ENCODE data around the gene RPL37.
"Not testable (repeated sequence)": the region's sequence is repeated elsewhere in the genome, so short reads cannot be mapped to it uniquely, and the experiment has no call there.

The RPL37 gene

DNA sequence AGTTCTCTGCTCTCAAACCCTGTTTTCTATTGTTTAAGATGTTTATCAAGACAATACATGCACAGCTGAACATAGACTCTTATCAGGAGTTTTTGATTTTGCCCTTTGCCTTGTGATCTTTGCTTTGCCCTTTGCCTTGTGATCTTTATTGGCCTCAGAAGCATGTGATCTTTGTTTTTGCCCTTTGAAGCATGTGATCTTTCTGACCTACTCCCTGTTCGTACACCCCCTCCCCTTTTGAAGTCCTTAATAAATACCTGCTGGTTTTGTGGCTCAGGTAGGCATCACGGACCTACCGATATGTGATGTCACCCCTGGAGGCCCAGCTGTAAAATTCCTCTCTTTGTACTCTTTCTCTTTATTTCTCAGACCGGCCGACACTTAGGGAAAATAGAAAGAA lies 30.0 kb upstream of the RPL37 start:
- H3K27ac ChIP-seq (ENCODE audit: low read length); H3K9me3 ChIP-seq (ENCODE audit: control insufficient read depth in 1 of 2, low read length in 2 of 2); H3K36me3 ChIP-seq (ENCODE audit: control insufficient read depth in 1 of 2, insufficient read depth in 2 of 2, low read length in 2 of 2); H3K4me1 ChIP-seq (ENCODE audit: control insufficient read depth in 1 of 2, insufficient read depth in 2 of 2, low read length in 2 of 2); H3K4me3 ChIP-seq (ENCODE audit: low read depth in 1 of 2, low read length in 2 of 2); H3K27me3 ChIP-seq (ENCODE audit: low read depth, low read length): not testable (repeated sequence)

DNA sequence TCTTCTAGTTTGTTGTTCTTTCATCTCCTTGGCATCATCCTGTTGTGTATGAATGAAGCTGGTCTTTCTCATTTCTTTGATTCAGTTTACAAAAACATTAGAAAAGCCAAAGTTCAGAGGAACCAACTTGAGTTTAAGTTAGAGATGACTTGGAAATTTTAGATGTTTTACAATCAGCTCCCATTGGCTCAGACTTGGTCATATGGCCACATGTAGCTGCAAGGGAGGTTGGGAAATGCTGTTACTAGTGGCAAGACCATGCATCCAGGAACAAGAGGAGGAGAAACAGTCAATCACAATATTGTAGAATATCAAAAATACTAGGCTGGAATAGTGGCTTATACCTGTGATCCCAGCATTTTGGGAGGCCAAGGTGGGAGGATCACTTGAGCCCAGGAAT lies 25.7 kb upstream of the RPL37 start:
- H3K27me3 ChIP-seq (ENCODE audit: low read depth, low read length) = no peaks in the 10 kb centered on the region
- H3K36me3 ChIP-seq (ENCODE audit: control insufficient read depth in 1 of 2, insufficient read depth in 2 of 2, low read length in 2 of 2) = no peaks in the 10 kb centered on the region
- no peak overlapping the region for H3K27ac ChIP-seq (ENCODE audit: low read length)
- no peaks in the 10 kb centered on the region for H3K4me1 ChIP-seq (ENCODE audit: control insufficient read depth in 1 of 2, insufficient read depth in 2 of 2, low read length in 2 of 2)
- H3K4me3 ChIP-seq (ENCODE audit: low read depth in 1 of 2, low read length in 2 of 2) = no peak overlapping the region
- H3K9me3 ChIP-seq (ENCODE audit: control insufficient read depth in 1 of 2, low read length in 2 of 2) = peaks cover 0 to 3% of the 10 kb centered on the region in 2 donors

DNA sequence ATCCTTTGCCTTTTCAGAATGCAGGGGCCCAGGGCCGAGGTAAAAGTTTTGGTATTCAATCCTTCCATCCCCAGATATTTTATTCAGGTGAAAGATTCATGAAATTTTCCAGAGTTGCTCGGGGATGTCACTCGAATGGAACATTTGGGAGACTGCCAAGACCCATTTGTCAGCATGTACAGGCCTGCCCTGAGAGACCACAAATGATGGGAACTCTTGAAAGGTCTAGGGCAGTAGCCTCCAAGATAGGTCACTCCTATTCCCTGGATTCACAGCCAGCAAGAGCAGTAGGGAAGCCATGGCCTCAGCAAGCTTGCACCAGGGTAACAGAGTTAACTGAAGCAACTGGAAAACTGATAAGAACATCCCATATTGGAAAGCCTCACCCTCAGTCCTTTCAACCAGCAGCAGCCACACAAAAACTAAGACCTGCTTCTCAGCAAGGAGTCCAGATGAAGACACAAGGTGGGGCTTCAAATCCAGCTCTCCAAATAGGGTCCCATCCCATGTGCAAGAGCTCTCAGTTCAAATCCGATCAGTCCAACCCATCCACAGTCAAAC lies 18.7 kb upstream of the RPL37 start:
- H3K4me1 ChIP-seq (ENCODE audit: control insufficient read depth in 1 of 2, insufficient read depth in 2 of 2, low read length in 2 of 2) = no peaks in the 10 kb centered on the region
- H3K9me3 ChIP-seq (ENCODE audit: control insufficient read depth in 1 of 2, low read length in 2 of 2) = no peaks in the 10 kb centered on the region
- no peak overlapping the region for H3K4me3 ChIP-seq (ENCODE audit: low read depth in 1 of 2, low read length in 2 of 2)
- peaks cover 5 to 15% of the 10 kb centered on the region in 2 donors for H3K36me3 ChIP-seq (ENCODE audit: control insufficient read depth in 1 of 2, insufficient read depth in 2 of 2, low read length in 2 of 2)
- no peaks in the 10 kb centered on the region for H3K27me3 ChIP-seq (ENCODE audit: low read depth, low read length)
- no peak overlapping the region for H3K27ac ChIP-seq (ENCODE audit: low read length)

DNA sequence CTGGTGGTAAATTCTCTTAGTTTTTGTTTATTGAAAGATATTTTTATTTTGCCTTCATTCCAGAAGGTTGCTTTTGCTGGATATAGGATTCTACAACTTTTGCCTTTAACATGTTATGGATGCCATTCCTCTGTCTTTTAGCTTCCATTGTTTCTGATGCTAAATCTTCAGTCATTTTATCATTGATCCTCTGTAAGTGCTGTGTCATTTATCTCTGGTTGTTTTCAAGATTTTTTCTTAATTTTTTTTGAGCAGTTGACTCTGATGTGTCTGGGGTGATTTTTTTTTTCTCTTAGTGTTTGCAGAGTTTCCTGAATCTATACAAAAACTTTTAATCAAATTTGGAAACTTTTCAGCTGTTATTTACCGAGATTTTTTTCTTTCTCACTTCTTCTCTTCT lies 12.5 kb upstream of the RPL37 start:
- Histone ChIP-seq H3K4me1 (ENCODE audit: control insufficient read depth in 1 of 2, insufficient read depth in 2 of 2, low read length in 2 of 2) (no peaks in the 10 kb centered on the region), H3K36me3 (ENCODE audit: control insufficient read depth in 1 of 2, insufficient read depth in 2 of 2, low read length in 2 of 2) (peaks cover 4 to 7% of the 10 kb centered on the region in 2 donors), H3K4me3 (ENCODE audit: low read depth in 1 of 2, low read length in 2 of 2) (no peak overlapping the region)

DNA sequence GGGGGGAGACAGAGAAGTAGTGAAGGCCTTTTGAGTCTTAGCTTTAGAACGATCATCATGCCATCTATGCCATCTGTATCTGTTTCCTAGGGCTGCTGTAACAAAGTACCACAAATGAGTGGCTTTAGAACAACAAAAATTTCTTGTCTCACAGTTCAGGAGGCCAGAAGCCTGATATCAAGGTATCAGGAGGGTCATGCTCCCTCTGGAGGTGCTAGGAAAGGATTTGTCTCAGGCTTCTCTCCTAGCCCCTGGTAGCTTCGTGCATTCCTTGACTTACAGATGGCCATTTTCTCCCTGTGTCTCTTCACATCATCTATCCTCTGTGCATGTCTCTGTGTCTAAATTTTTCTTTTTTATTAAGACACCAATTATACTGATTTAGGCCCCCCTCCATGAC lies 11.3 kb upstream of the RPL37 start:
- Histone ChIP-seq H3K4me1 (ENCODE audit: control insufficient read depth in 1 of 2, insufficient read depth in 2 of 2, low read length in 2 of 2) (no peaks in the 10 kb centered on the region), H3K36me3 (ENCODE audit: control insufficient read depth in 1 of 2, insufficient read depth in 2 of 2, low read length in 2 of 2) (peaks cover 0 to 5% of the 10 kb centered on the region in 2 donors), H3K27me3 (ENCODE audit: low read depth, low read length) (no peaks in the 10 kb centered on the region), H3K4me3 (ENCODE audit: low read depth in 1 of 2, low read length in 2 of 2) (no peak overlapping the region), H3K27ac (ENCODE audit: low read length) (no peak overlapping the region), H3K9me3 (ENCODE audit: control insufficient read depth in 1 of 2, low read length in 2 of 2) (no peaks in the 10 kb centered on the region)

More for the DNA sequence above, 12.5 kb upstream of the RPL37 start:
- H3K9me3 ChIP-seq (ENCODE audit: control insufficient read depth in 1 of 2, low read length in 2 of 2) = no peaks in the 10 kb centered on the region
- no peak overlapping the region for H3K27ac ChIP-seq (ENCODE audit: low read length)
- no peaks in the 10 kb centered on the region for H3K27me3 ChIP-seq (ENCODE audit: low read depth, low read length)

DNA sequence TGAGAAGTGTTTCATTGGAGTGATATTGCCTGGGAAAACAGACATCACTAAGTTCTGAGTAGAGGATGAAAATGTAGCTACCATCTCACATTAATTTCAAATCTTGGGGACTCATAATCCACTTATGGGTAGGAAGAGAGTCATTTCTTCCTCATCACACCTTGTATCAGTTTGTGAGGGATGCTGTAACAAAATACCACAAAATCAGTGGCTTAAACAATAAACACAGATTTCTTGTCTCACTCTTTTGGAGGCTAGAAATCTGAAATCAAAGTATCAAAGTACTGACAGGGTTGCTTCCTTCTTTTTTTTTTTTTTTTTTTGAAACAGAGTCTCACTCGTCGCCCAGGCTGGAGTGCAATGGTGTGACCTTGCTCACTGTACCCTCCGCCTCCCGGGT lies 9.5 kb upstream of the RPL37 start:
- no peak overlapping the region for H3K27ac ChIP-seq (ENCODE audit: low read length)
- H3K36me3 ChIP-seq (ENCODE audit: control insufficient read depth in 1 of 2, insufficient read depth in 2 of 2, low read length in 2 of 2) = peaks cover 0 to 5% of the 10 kb centered on the region in 2 donors
- no peak overlapping the region for H3K4me3 ChIP-seq (ENCODE audit: low read depth in 1 of 2, low read length in 2 of 2)
- H3K9me3 ChIP-seq (ENCODE audit: control insufficient read depth in 1 of 2, low read length in 2 of 2) = no peaks in the 10 kb centered on the region
- no peaks in the 10 kb centered on the region for H3K27me3 ChIP-seq (ENCODE audit: low read depth, low read length)
- no peaks in the 10 kb centered on the region for H3K4me1 ChIP-seq (ENCODE audit: control insufficient read depth in 1 of 2, insufficient read depth in 2 of 2, low read length in 2 of 2)

DNA sequence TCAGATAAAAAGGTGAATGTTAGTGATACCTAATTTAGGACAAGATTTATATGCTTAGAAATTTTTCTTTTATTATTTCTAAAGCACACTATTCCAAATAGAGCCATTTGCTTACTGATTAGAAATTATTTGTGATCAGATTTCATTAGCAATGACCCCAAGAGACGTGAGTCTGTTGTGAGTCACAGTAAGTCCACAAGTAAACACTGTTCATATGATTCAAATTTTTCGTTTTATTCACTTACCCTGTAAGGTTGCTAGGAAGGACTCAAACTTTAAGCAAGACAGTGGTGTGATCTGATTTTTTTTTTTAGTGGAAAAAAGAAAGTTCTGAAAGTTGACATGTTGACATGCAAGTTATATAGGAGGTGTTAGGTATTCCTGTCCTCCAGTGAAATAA lies 7.3 kb upstream of the RPL37 start:
- H3K4me3 ChIP-seq (ENCODE audit: low read depth in 1 of 2, low read length in 2 of 2) = peak overlapping the region; percentile 49 to 93
- no peaks in the 10 kb centered on the region for H3K27me3 ChIP-seq (ENCODE audit: low read depth, low read length)
- no peaks in the 10 kb centered on the region for H3K9me3 ChIP-seq (ENCODE audit: control insufficient read depth in 1 of 2, low read length in 2 of 2)
- H3K4me1 ChIP-seq (ENCODE audit: control insufficient read depth in 1 of 2, insufficient read depth in 2 of 2, low read length in 2 of 2) = no peaks in the 10 kb centered on the region
- peaks cover 0 to 5% of the 10 kb centered on the region in 2 donors for H3K36me3 ChIP-seq (ENCODE audit: control insufficient read depth in 1 of 2, insufficient read depth in 2 of 2, low read length in 2 of 2)
- H3K27ac ChIP-seq (ENCODE audit: low read length) = peak overlapping the region; percentile 97

DNA sequence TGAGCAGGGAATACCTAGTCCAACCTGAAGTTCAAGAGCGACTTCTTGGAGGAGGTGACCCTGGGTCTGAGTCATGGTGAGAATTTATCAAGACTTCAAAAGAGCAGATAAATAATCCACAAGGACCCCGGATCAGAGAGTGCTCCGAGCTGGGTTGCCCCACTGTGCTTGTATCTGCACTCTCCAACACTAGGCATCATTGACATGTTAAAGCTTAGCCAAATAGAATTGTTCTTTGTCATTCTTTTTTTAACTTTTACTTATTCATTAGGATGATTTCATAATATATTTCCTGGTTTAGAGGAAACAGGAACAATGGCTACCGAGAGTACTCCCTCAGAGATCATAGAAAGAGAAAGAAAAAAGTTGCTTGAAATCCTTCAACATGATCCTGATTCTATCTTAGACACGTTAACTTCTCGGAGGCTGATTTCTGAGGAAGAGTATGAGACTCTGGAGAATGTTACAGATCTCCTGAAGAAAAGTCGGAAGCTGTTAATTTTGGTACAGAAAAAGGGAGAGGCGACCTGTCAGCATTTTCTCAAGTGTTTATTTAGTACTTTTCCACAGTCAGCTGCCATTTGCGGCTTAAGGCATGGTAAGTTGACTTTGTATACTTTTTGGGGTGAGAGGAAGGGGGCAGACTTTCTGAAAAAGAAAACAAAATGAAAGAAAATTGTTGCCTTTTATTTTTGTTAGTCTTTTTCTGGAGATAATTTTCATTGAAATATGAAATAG lies 6.2 kb upstream of the RPL37 start, which contains the start of gene CARD6:
Gene CARD6 (plus strand): TSS at position 300 of the 738 bp plus-strand sequence. CDS start 16 bp downstream, at position 316.
- Histone ChIP-seq H3K36me3 (ENCODE audit: control insufficient read depth in 1 of 2, insufficient read depth in 2 of 2, low read length in 2 of 2) (peaks cover 0 to 5% of the 10 kb centered on the region in 2 donors), H3K27me3 (ENCODE audit: low read depth, low read length) (no peaks in the 10 kb centered on the region), H3K4me1 (ENCODE audit: control insufficient read depth in 1 of 2, insufficient read depth in 2 of 2, low read length in 2 of 2) (no peaks in the 10 kb centered on the region), H3K4me3 (ENCODE audit: low read depth in 1 of 2, low read length in 2 of 2) (peak within 1 kb of the TSS; percentile 49 to 93), H3K27ac (ENCODE audit: low read length) (peak within 1 kb of the TSS; percentile 97), H3K9me3 (ENCODE audit: control insufficient read depth in 1 of 2, low read length in 2 of 2) (no peaks in the 10 kb centered on the region)

DNA sequence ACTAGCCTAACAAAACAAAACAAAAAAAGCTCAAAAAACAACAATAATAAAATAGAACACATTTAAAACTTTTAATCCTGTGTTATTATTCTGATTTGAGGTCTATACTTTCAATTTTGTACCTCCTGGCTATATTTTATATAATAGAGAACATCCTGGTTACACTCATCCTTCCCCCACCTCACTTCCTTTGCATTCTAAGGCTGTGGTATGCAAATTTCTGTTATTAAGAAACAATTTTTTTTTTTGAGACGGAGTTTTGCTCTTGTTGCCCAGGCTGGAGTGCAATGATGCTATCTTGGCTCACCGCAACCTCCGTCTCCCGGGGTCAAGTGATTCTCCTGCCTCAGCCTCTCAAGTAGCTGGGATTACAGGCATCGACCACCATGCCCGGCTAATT lies 3.1 kb upstream of the RPL37 start:
- peaks cover 7 to 10% of the 10 kb centered on the region in 2 donors for H3K36me3 ChIP-seq (ENCODE audit: control insufficient read depth in 1 of 2, insufficient read depth in 2 of 2, low read length in 2 of 2)

DNA sequence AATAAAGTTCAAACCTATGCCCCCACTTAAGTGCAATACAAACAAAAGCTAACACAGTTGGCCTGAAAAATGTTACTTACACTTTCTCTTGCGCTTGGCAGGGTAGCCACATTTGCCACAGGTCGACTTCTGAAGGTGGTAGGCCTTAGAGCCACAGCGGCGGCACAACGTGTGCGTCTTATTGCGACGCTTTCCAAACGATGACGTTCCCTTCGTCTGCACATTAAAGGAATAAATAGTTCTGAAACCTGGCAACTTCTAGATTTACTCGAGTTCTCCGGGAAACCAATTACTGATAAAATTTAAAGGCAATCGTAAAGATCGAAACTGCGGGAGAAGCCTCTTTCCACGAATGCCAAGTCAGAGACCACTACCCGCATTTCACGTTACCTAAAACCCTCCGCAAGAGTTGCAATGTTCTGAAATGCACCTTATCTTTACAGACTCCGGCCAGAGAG lies 602 bp downstream of the RPL37 start:
- H3K4me1 ChIP-seq (ENCODE audit: control insufficient read depth in 1 of 2, insufficient read depth in 2 of 2, low read length in 2 of 2) = peaks cover 8 to 19% of the 10 kb centered on the region in 2 donors
- no peaks in the 10 kb centered on the region for H3K27me3 ChIP-seq (ENCODE audit: low read depth, low read length)
- peak overlapping the region; percentile 88 to 99 for H3K4me3 ChIP-seq (ENCODE audit: low read depth in 1 of 2, low read length in 2 of 2)
- H3K9me3 ChIP-seq (ENCODE audit: control insufficient read depth in 1 of 2, low read length in 2 of 2) = no peaks in the 10 kb centered on the region
- peaks cover 34 to 46% of the 10 kb centered on the region in 2 donors for H3K36me3 ChIP-seq (ENCODE audit: control insufficient read depth in 1 of 2, insufficient read depth in 2 of 2, low read length in 2 of 2)
- peak overlapping the region; percentile 98 for H3K27ac ChIP-seq (ENCODE audit: low read length)

More for the DNA sequence above, 3.1 kb upstream of the RPL37 start:
- Histone ChIP-seq H3K27ac (ENCODE audit: low read length) (no peak overlapping the region), H3K4me1 (ENCODE audit: control insufficient read depth in 1 of 2, insufficient read depth in 2 of 2, low read length in 2 of 2) (peaks cover 4 to 14% of the 10 kb centered on the region in 2 donors), H3K27me3 (ENCODE audit: low read depth, low read length) (no peaks in the 10 kb centered on the region), H3K9me3 (ENCODE audit: control insufficient read depth in 1 of 2, low read length in 2 of 2) (no peaks in the 10 kb centered on the region), H3K4me3 (ENCODE audit: low read depth in 1 of 2, low read length in 2 of 2) (no peak overlapping the region)

DNA sequence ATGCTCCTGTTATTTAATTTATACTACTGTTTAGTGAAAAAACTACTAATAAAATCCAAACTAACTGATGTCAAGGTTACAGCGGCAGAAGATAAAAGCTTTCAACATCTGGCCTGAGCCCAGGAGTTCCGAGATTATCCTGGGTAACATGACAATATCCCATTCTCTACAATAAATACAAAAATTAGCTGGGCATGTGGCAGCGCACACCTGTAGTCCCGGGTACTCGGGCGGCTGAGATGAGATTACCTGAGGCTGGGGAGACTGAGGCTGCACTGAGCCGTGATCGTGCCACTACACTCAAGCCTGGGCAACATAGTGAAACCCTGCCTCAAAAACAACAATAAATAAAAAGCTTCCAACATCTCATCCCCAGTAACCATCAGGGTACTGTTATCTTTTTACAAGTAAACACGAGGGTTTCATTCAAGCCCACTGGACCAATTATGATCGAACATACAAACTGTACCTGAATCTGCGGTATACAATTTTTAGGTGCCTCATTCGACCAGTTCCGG lies 1.3 kb downstream of the RPL37 start:
- Histone ChIP-seq H3K9me3 (ENCODE audit: control insufficient read depth in 1 of 2, low read length in 2 of 2) (no peaks in the 10 kb centered on the region), H3K4me1 (ENCODE audit: control insufficient read depth in 1 of 2, insufficient read depth in 2 of 2, low read length in 2 of 2) (peaks cover 8 to 19% of the 10 kb centered on the region in 2 donors), H3K27ac (ENCODE audit: low read length) (peak overlapping the region; percentile 98), H3K4me3 (ENCODE audit: low read depth in 1 of 2, low read length in 2 of 2) (peak overlapping the region; percentile 88 to 99), H3K27me3 (ENCODE audit: low read depth, low read length) (no peaks in the 10 kb centered on the region), H3K36me3 (ENCODE audit: control insufficient read depth in 1 of 2, insufficient read depth in 2 of 2, low read length in 2 of 2) (peaks cover 41 to 52% of the 10 kb centered on the region in 2 donors)
